ENCODE data around the gene CLIP4. TPM values are rescaled to one million over a fixed set of nuclear protein-coding genes. Genes with fewer than 3 reads are reported as not detected.

Gene CLIP4
- total and polyA plus RNA-seq, 2 experiments from 2014 or later = 4.2 to 7.0 TPM

- H3K27ac ChIP-seq = no peak overlapping the region
- H3K4me3 ChIP-seq = no peak overlapping the region
- H3K9me3 ChIP-seq (ENCODE audit: low read depth) = no peaks in the 10 kb centered on the region
- TF ChIP-seq, protein P1, sequence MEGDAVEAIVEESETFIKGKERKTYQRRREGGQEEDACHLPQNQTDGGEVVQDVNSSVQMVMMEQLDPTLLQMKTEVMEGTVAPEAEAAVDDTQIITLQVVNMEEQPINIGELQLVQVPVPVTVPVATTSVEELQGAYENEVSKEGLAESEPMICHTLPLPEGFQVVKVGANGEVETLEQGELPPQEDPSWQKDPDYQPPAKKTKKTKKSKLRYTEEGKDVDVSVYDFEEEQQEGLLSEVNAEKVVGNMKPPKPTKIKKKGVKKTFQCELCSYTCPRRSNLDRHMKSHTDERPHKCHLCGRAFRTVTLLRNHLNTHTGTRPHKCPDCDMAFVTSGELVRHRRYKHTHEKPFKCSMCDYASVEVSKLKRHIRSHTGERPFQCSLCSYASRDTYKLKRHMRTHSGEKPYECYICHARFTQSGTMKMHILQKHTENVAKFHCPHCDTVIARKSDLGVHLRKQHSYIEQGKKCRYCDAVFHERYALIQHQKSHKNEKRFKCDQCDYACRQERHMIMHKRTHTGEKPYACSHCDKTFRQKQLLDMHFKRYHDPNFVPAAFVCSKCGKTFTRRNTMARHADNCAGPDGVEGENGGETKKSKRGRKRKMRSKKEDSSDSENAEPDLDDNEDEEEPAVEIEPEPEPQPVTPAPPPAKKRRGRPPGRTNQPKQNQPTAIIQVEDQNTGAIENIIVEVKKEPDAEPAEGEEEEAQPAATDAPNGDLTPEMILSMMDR (IDR thresholded peaks at IDR 0.05; ENCODE audit: low read depth, low read length) = no peak
- H3K4me1 ChIP-seq (ENCODE audit: low read depth) = peaks cover 4% of the 10 kb centered on the region
- H3K27me3 ChIP-seq = peaks cover 22% of the 10 kb centered on the region
- DNase-seq (ENCODE audit: low read depth in 1 of 2, low spot score in 1 of 2) = no peak
- H3K36me3 ChIP-seq = no peaks in the 10 kb centered on the region
Measured at GRCh38 chr2:29162204-29162928, 47.2 kb downstream of the CLIP4 start.

DNA sequence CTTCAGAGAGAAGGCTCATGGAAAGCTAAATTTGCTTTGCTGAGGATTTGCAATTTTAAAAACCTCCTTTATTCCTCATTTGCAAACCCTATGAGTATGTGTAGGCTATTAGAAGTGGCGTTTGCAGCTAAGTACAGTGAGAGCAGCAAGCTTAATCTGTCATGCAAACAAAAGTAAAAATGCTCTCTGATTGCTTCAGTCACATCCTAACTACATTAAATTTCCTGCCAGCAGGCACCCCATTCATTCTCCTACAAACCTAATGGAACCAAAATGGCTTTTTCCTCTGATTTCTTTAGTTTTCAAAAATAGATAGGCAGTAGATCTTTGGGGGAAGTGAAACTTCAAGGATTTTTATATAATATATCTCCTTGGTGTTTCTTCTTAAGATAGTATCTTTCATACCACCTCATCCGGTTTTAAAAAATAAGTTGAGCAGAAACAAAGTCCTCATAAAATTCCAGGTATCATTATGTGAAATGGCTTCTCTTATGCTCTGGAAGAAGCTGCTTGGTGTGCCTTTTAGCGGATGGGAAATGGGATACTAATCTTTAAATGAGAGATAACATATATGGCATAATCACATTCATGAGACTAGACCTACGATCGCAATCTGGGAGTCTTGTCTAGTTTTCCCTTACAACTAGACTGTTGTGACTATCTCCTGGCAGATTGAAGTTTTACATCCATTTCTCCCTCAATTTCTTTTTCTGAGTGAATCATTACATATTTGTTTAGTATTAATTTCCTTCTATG, 49.1 kb downstream of the CLIP4 start:
- DNase-seq (ENCODE audit: low read depth in 1 of 2, low spot score in 1 of 2) = no peak
- TF ChIP-seq, protein P1 (IDR thresholded peaks at IDR 0.05; ENCODE audit: low read depth, low read length) = no peak

DNA sequence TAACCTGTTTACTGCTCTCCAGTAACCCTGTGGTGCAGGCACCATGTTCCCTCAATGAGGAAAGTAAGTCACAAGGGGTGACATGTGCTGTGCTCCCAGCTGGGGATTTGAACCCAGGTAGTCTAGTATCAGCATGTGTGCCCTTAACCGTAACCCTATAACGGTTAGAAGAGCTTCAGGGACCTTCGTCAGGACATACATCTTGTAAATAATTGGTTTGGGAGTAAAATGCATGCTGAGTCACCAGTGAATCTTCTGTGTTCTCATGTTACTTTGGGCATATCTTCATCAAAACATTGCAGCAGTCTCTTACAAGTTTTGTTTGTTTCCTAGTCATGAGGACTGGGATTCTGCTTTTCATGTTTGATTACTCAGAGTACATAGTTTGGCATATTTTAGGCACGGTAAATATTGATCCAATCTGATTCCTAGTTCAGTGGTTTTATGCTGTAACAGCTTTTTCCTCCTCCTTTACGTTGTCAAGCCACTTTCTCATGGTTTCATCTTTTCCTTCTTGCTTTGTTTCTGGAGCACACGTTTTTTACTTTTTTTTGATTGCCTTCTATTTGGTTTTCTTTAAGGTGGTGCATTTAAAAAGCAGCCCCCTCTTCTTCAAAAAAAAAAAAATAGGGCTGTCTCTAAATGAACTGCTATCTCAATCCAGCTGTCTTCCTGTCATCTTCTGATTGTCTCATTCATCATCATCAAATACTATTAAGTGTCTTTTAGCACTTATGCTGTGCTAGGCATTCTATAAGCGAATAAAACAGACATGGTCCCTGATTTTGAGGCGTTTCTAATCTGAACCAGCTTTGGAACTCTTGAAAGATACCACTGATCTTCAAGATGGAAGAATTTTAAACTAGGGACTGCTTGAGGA, 50.4 kb downstream of the CLIP4 start:
- no peaks in the 10 kb centered on the region for H3K9me3 ChIP-seq (ENCODE audit: low read depth)
- no peaks in the 10 kb centered on the region for H3K4me1 ChIP-seq (ENCODE audit: low read depth)
- peak in 1 of 2 donors; percentile 54 for DNase-seq (ENCODE audit: low read depth in 1 of 2, low spot score in 1 of 2)
- peaks cover 20% of the 10 kb centered on the region for H3K27me3 ChIP-seq
- H3K4me3 ChIP-seq = no peak overlapping the region
- no peaks in the 10 kb centered on the region for H3K36me3 ChIP-seq
- H3K27ac ChIP-seq = no peak overlapping the region
- TF ChIP-seq, protein P1 (IDR thresholded peaks at IDR 0.05; ENCODE audit: low read depth, low read length) = no peak

More for the DNA sequence above, 49.1 kb downstream of the CLIP4 start:
- Histone ChIP-seq H3K4me3 (no peak overlapping the region), H3K27ac (no peak overlapping the region), H3K36me3 (no peaks in the 10 kb centered on the region), H3K4me1 (ENCODE audit: low read depth) (no peaks in the 10 kb centered on the region), H3K27me3 (peaks cover 22% of the 10 kb centered on the region), H3K9me3 (ENCODE audit: low read depth) (no peaks in the 10 kb centered on the region)

GRCh38 chr2:29166242-29167039, 51.2 kb downstream of the CLIP4 start:
- peak in 1 of 2 donors; percentile 17 for DNase-seq (ENCODE audit: low read depth in 1 of 2, low spot score in 1 of 2)
- H3K4me3 ChIP-seq = no peak overlapping the region
- TF ChIP-seq, protein P1 (IDR thresholded peaks at IDR 0.05; ENCODE audit: low read depth, low read length) = no peak
- no peaks in the 10 kb centered on the region for H3K36me3 ChIP-seq
- H3K9me3 ChIP-seq (ENCODE audit: low read depth) = no peaks in the 10 kb centered on the region
- no peak overlapping the region for H3K27ac ChIP-seq
- peaks cover 18% of the 10 kb centered on the region for H3K27me3 ChIP-seq
- H3K4me1 ChIP-seq (ENCODE audit: low read depth) = no peaks in the 10 kb centered on the region

DNA sequence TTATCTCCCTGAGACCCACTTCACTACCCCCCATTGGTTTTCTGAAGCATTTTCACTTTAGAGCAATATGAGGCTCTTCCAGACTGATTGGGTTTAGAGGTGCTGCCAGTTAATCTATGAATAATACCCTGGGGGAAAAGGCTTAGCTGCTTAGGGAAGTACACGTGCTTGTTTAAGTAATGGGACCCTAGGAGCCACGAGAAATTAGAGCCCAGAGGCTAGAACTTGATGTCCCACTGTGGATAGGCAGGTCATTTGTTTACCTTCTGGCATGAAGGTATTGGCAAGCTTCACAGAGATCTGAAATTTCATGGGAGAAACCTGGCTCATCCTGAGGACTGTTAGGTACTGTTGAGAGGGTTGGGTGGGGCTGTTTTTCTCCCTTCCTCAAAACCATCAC, 59.7 kb downstream of the CLIP4 start:
- Histone ChIP-seq H3K9me3 (ENCODE audit: low read depth) (no peaks in the 10 kb centered on the region), H3K4me1 (ENCODE audit: low read depth) (no peaks in the 10 kb centered on the region), H3K36me3 (no peaks in the 10 kb centered on the region), H3K27me3 (no peaks in the 10 kb centered on the region), H3K4me3 (no peak overlapping the region), H3K27ac (no peak overlapping the region)
- DNase-seq (ENCODE audit: low read depth in 1 of 2, low spot score in 1 of 2) = no peak
- TF ChIP-seq, protein P1 (IDR thresholded peaks at IDR 0.05; ENCODE audit: low read depth, low read length) = no peak

Data from cardiac muscle cell (in vitro differentiated cells and primary cell).